ENCODE measurements around the gene LRIG1. TPM values are rescaled to one million over a fixed set of nuclear protein-coding genes. Genes with fewer than 3 reads are reported as not detected.
A peak's percentile ranks its signal among the peaks of the same experiment; 100 is the strongest.

LRIG1 gene
- total RNA-seq, 1 experiment from 2014 or later: 24.1 TPM

DNA sequence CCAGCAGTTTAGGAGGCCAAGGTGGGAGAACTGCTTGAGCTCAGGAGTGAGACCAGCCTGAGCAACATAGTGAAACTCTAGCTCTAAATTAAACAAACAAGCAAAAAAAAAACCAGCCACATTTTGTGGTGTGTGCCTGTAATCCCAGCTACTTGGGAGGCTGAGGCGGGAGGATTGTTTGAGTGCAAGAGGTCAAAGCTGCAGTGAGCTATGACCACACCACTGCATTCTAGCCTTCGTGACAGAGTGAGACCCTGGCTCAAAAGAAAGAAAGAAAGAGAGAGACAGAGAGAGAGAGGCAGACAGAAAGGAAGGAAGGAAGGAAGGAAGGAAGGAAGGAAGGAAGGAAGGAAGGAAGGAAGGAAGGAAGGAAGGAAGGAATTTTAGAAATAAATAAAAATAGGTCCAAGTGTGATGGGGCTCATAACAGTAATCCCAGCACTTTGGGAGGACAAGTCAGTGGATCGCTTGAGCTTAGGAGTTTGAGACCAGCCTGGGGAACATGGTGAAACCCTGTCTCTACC lies 38.7 kb upstream of the LRIG1 start:
- CTCF ChIA-PET: interaction anchor here (1.0 to 1.3 kb wide), 2 partner anchors 264 to 277 kb away, joined by 3 to 6 read pairs; no protein-coding TSS in a partner anchor
- peak; percentile 84 for DNase-seq (ENCODE audit: low spot score)
- POLR2A ChIA-PET (ENCODE audit: low non-redundant PET): interaction anchor here (0.6 to 0.7 kb wide), 5 partner anchors 11 to 568 kb away, joined by 3 to 4 read pairs (median 3); no protein-coding TSS in a partner anchor
- no TSS peak for BruUV-seq (replicated peaks)
- intact Hi-C loops (cut with micrococcal nuclease; ENCODE audit: unreplicated experiment): loop anchor here (1.0 to 5.0 kb wide), 2 partner anchors 264 to 587 kb away; no protein-coding TSS in a partner anchor
- TF ChIP-seq EZH2 (IDR thresholded peaks at IDR 0.05; ENCODE audit: borderline replicate concordance, low read depth, low read length, poor library complexity, severe bottlenecking): no peak
- TF ChIP-seq, protein P1, sequence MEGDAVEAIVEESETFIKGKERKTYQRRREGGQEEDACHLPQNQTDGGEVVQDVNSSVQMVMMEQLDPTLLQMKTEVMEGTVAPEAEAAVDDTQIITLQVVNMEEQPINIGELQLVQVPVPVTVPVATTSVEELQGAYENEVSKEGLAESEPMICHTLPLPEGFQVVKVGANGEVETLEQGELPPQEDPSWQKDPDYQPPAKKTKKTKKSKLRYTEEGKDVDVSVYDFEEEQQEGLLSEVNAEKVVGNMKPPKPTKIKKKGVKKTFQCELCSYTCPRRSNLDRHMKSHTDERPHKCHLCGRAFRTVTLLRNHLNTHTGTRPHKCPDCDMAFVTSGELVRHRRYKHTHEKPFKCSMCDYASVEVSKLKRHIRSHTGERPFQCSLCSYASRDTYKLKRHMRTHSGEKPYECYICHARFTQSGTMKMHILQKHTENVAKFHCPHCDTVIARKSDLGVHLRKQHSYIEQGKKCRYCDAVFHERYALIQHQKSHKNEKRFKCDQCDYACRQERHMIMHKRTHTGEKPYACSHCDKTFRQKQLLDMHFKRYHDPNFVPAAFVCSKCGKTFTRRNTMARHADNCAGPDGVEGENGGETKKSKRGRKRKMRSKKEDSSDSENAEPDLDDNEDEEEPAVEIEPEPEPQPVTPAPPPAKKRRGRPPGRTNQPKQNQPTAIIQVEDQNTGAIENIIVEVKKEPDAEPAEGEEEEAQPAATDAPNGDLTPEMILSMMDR (conservative IDR thresholded peaks at IDR 0.05; ENCODE audit: low read depth, low read length): no peak
- Histone ChIP-seq H3K36me3 (ENCODE audit: insufficient read depth, low read length, poor library complexity, severe bottlenecking) (no peaks in the 10 kb centered on the region), H3K27ac (ENCODE audit: low read depth, low read length, poor library complexity, severe bottlenecking) (peak overlapping the region; percentile 90), H3K9me3 (ENCODE audit: low read depth, low read length, poor library complexity, severe bottlenecking) (no peaks in the 10 kb centered on the region), H3K4me1 (ENCODE audit: insufficient read depth, low read length, poor library complexity, severe bottlenecking) (peaks cover 29% of the 10 kb centered on the region), H3K27me3 (replicated peaks; ENCODE audit: insufficient read depth, low read depth, low read length, poor library complexity) (no peaks in the 10 kb centered on the region), H3K4me3 (ENCODE audit: low read depth, low read length, poor library complexity, severe bottlenecking) (no peak overlapping the region)

DNA sequence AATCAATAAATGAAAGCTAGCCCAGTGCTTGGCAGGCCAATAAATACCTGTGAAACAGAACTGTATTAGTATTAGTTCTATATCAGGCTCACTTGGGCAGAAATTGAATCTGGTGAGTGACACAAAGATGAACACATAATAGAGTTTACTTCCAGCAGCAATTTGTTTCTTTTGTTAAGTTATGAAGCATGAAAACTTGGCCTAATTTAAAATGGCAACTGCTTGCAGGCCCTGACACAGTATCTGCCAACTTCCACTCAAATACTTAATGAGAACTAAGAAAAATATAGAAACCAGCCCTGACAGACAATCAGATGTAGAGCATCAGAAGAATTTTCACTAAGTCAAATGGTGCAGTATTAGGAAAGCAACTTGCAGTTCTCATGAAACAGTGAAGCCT lies 37.6 kb upstream of the LRIG1 start:
- H3K4me1 ChIP-seq (ENCODE audit: insufficient read depth, low read length, poor library complexity, severe bottlenecking): peaks cover 29% of the 10 kb centered on the region
- peak; percentile 55 for DNase-seq (ENCODE audit: low spot score)
- intact Hi-C loops (cut with micrococcal nuclease; ENCODE audit: unreplicated experiment): loop anchor here (5.0 kb wide), 1 partner anchor 586 kb away; no protein-coding TSS in a partner anchor
- CTCF ChIA-PET: no interaction called here
- H3K36me3 ChIP-seq (ENCODE audit: insufficient read depth, low read length, poor library complexity, severe bottlenecking): no peaks in the 10 kb centered on the region
- no peaks in the 10 kb centered on the region for H3K9me3 ChIP-seq (ENCODE audit: low read depth, low read length, poor library complexity, severe bottlenecking)
- no TSS peak for BruUV-seq (replicated peaks)
- H3K27me3 ChIP-seq (replicated peaks; ENCODE audit: insufficient read depth, low read depth, low read length, poor library complexity): no peaks in the 10 kb centered on the region
- POLR2A ChIA-PET (ENCODE audit: low non-redundant PET): no interaction called here
- no peak for TF ChIP-seq EZH2 (IDR thresholded peaks at IDR 0.05; ENCODE audit: borderline replicate concordance, low read depth, low read length, poor library complexity, severe bottlenecking)
- TF ChIP-seq, protein P1 (conservative IDR thresholded peaks at IDR 0.05; ENCODE audit: low read depth, low read length): no peak
- peak overlapping the region; percentile 87 for H3K27ac ChIP-seq (ENCODE audit: low read depth, low read length, poor library complexity, severe bottlenecking)
- H3K4me3 ChIP-seq (ENCODE audit: low read depth, low read length, poor library complexity, severe bottlenecking): no peak overlapping the region

DNA sequence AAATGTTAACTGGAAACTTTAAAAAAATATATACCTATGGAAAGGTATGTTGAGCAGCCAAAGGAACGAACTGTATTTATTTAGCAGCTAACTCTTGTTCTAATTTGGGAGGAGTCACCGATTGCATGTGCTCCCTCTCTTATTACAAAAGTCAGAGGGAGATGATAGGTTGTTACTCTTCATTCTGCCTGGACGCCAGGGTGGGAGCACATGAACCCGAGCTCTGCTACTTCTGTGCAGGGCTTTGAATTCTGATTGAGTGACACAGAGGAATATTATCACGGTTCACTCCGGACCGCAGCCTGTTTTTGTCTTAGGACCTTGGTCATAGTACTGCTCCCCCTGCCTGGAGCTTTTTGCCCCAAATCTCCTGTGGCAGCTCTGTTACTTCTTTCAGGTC lies 36.9 kb upstream of the LRIG1 start:
- peak overlapping the region; percentile 87 for H3K27ac ChIP-seq (ENCODE audit: low read depth, low read length, poor library complexity, severe bottlenecking)
- H3K36me3 ChIP-seq (ENCODE audit: insufficient read depth, low read length, poor library complexity, severe bottlenecking): no peaks in the 10 kb centered on the region
- no TSS peak for BruUV-seq (replicated peaks)
- intact Hi-C loops (cut with micrococcal nuclease; ENCODE audit: unreplicated experiment): loop anchor here (5.0 kb wide), 1 partner anchor 585 kb away; no protein-coding TSS in a partner anchor
- DNase-seq (ENCODE audit: low spot score): no peak
- TF ChIP-seq EZH2 (IDR thresholded peaks at IDR 0.05; ENCODE audit: borderline replicate concordance, low read depth, low read length, poor library complexity, severe bottlenecking): no peak
- TF ChIP-seq, protein P1 (conservative IDR thresholded peaks at IDR 0.05; ENCODE audit: low read depth, low read length): no peak
- ChIA-PET CTCF (no interaction called here), POLR2A (ENCODE audit: low non-redundant PET) (no interaction called here)
- H3K4me1 ChIP-seq (ENCODE audit: insufficient read depth, low read length, poor library complexity, severe bottlenecking): peaks cover 29% of the 10 kb centered on the region
- H3K27me3 ChIP-seq (replicated peaks; ENCODE audit: insufficient read depth, low read depth, low read length, poor library complexity): no peaks in the 10 kb centered on the region
- H3K4me3 ChIP-seq (ENCODE audit: low read depth, low read length, poor library complexity, severe bottlenecking): no peak overlapping the region
- no peaks in the 10 kb centered on the region for H3K9me3 ChIP-seq (ENCODE audit: low read depth, low read length, poor library complexity, severe bottlenecking)

Measured in A673 (cell line).